Measurements from ENCODE around the gene BCL6. TPM values are rescaled to one million over a fixed set of nuclear protein-coding genes. Genes with fewer than 3 reads are reported as not detected.
A peak's percentile ranks its signal among the peaks of the same experiment; 100 is the strongest.

Gene BCL6
- polyA plus RNA-seq, 3 donors = 33.2 to 349 (median 34.9) TPM

- Histone ChIP-seq H3K4me3 (replicated peaks in 1 of 3; ENCODE audit: low read depth in 2 of 3, low read length in 3 of 3) (no peak overlapping the region), H3K4me2 (replicated peaks; ENCODE audit: extremely low read depth, low read length, poor library complexity, severe bottlenecking) (no peak overlapping the region), H3K9ac (ENCODE audit: insufficient read depth, low read length, poor library complexity, severe bottlenecking) (no peak overlapping the region), H2AFZ (ENCODE audit: insufficient read depth, low read depth, low read length, poor library complexity, severe bottlenecking) (no peak overlapping the region), H3K79me2 (ENCODE audit: insufficient read depth, low read length) (peaks cover 39% of the 10 kb centered on the region), H4K20me1 (ENCODE audit: insufficient read depth, low read length) (peaks cover 27% of the 10 kb centered on the region), H3K27ac (ENCODE audit: low read depth in 1 of 2, low read length in 2 of 2) (no peak overlapping the region), H3K9me3 (replicated peaks in 1 of 2; ENCODE audit: control insufficient read depth in 1 of 2, insufficient read depth in 1 of 2, low read length in 2 of 2) (no peaks in the 10 kb centered on the region), H3K36me3 (replicated peaks in 1 of 2; ENCODE audit: control insufficient read depth in 1 of 2, insufficient read depth in 2 of 2, low read length in 2 of 2) (no peaks in the 10 kb centered on the region), H3K4me1 (ENCODE audit: control insufficient read depth in 1 of 2, insufficient read depth in 2 of 2, low read length in 2 of 2) (peaks cover 31 to 49% of the 10 kb centered on the region in 2 donors), H3K27me3 (ENCODE audit: control insufficient read depth in 2 of 2, insufficient read depth in 2 of 2, low read length in 2 of 2) (no peaks in the 10 kb centered on the region)
- no peak for DNase-seq
- H3K4me1 Mint-ChIP-seq = peaks cover 41% of the 10 kb centered on the region
- peaks cover 0 to 3% (median 0%) of the 10 kb centered on the region in 3 donors for H3K27me3 Mint-ChIP-seq (ENCODE audit: low read depth in 3 of 3)
- 100% methylated on average over 2 of the region's 5 CpGs for WGBS (ENCODE audit: insufficient coverage)
- H3K27ac Mint-ChIP-seq = peak overlapping the region in 1 of 7 donors; percentile 25
- TF ChIP-seq CTCF (IDR thresholded peaks at IDR 0.05) = no peak
- peaks cover 2 to 18% of the 10 kb centered on the region in 2 donors for H3K36me3 Mint-ChIP-seq
- H3K4me3 Mint-ChIP-seq = no peak overlapping the region
- H3K9me3 Mint-ChIP-seq = peaks cover 0 to 8% (median 0%) of the 10 kb centered on the region in 7 donors
- intact Hi-C loops (cut with micrococcal nuclease) = loop anchor here (5.0 to 10.0 kb wide), 9 partner anchors 105 to 957 kb away; partner anchors contain the start of gene LPP (in 1 of the 2)
Measured at GRCh38 chr3:187747506-187747905, 2.2 kb upstream of the BCL6 start.

GRCh38 chr3:187746442-187747281 lies 1.4 kb upstream of the BCL6 start:
- H3K9ac ChIP-seq (ENCODE audit: insufficient read depth, low read length, poor library complexity, severe bottlenecking) = peak overlapping the region; percentile 89
- no peak for TF ChIP-seq CTCF (IDR thresholded peaks at IDR 0.05)
- H3K4me1 ChIP-seq (ENCODE audit: control insufficient read depth in 1 of 2, insufficient read depth in 2 of 2, low read length in 2 of 2) = peaks cover 36 to 56% of the 10 kb centered on the region in 2 donors
- peaks cover 33% of the 10 kb centered on the region for H4K20me1 ChIP-seq (ENCODE audit: insufficient read depth, low read length)
- Mint-ChIP-seq H3K27me3 (ENCODE audit: low read depth in 3 of 3) (peaks cover 0 to 3% (median 0%) of the 10 kb centered on the region in 3 donors), H3K9me3 (peaks cover 0 to 8% (median under 1%) of the 10 kb centered on the region in 7 donors), H3K4me1 (peaks cover 41% of the 10 kb centered on the region), H3K4me3 (peak overlapping the region; percentile 95 to 100), H3K36me3 (peaks cover 3 to 9% of the 10 kb centered on the region in 2 donors), H3K27ac (peak overlapping the region in 5 of 7 donors; percentile 99 to 100 (median 100))
- no peaks in the 10 kb centered on the region for H3K36me3 ChIP-seq (replicated peaks in 1 of 2; ENCODE audit: control insufficient read depth in 1 of 2, insufficient read depth in 2 of 2, low read length in 2 of 2)
- peak overlapping the region; percentile 95 for H3K4me2 ChIP-seq (replicated peaks; ENCODE audit: extremely low read depth, low read length, poor library complexity, severe bottlenecking)
- no peaks in the 10 kb centered on the region for H3K9me3 ChIP-seq (replicated peaks in 1 of 2; ENCODE audit: control insufficient read depth in 1 of 2, insufficient read depth in 1 of 2, low read length in 2 of 2)
- no peak for DNase-seq
- peak overlapping the region in 2 of 3 experiments; percentile 80 to 96 for H3K4me3 ChIP-seq (replicated peaks in 1 of 3; ENCODE audit: low read depth in 2 of 3, low read length in 3 of 3)
- 85% methylated on average over 2 of the region's 10 CpGs for WGBS (ENCODE audit: insufficient coverage)
- no peaks in the 10 kb centered on the region for H3K27me3 ChIP-seq (ENCODE audit: control insufficient read depth in 2 of 2, insufficient read depth in 2 of 2, low read length in 2 of 2)
- peaks cover 47% of the 10 kb centered on the region for H3K79me2 ChIP-seq (ENCODE audit: insufficient read depth, low read length)
- H3K27ac ChIP-seq (ENCODE audit: low read depth in 1 of 2, low read length in 2 of 2) = peak overlapping the region in 1 of 2 donors; percentile 99
- intact Hi-C loops (cut with micrococcal nuclease) = loop anchor here (5.0 to 10.0 kb wide), 9 partner anchors 106 to 958 kb away; partner anchors contain the start of gene LPP (in 1 of the 2)
- H2AFZ ChIP-seq (ENCODE audit: insufficient read depth, low read depth, low read length, poor library complexity, severe bottlenecking) = no peak overlapping the region

All from CD14-positive monocyte (primary cell).